IPS DF 4.7 (cell line): ENCODE measurements around the gene EPAS1.

Experiments
- DNase-seq: peaks from one replicate; pipeline ENCODE4 v3.0.0-alpha.2; 2013; ENCODE audit warnings: low spot score; ENCODE audit errors: extremely low read depth

Gene EPAS1

GRCh38 chr2:46319711-46320110 is 22.5 kb downstream of the EPAS1 start:
- no peak for DNase-seq

GRCh38 chr2:46320141-46320567 is 22.9 kb downstream of the EPAS1 start:
- no peak for DNase-seq

- DNase-seq, result no peak
Observed at GRCh38 chr2:46323730-46324129, 26.5 kb downstream of the EPAS1 start.

DNA sequence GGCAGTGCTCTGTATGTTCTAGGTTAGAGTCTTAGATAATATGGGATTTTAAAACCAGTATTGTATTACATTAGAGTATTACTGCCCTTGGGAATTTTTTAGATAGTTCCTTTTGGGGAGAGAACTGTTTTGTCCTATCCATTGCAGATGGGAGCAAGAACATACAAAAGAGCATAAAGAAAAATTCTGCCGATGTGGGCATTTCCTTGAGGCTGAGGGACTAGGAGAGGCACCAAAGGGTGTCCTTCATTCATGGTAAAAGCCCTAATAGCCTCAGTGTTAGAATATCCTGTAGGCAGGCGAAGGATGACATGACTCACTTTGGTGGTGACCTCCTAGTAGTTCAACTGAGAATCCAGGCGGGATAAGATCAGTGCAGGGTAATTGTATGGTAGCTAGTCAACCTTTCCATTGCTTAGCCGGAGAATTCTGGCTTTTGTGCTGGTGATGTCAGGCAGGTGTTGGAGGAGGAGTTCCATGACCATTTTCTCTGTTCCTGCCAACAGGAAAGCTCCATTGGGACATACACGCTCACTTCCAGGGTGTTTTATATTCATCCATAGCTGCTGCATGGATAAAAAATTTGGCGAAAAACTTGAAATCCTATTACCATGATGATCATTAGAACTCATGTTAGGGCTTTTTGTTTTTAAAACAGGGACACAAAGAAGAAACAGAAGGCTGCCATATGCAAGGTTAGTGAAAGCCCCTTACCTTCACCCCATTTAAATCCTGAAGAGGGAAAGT is 28.1 kb downstream of the EPAS1 start:
- no peak for DNase-seq

DNA sequence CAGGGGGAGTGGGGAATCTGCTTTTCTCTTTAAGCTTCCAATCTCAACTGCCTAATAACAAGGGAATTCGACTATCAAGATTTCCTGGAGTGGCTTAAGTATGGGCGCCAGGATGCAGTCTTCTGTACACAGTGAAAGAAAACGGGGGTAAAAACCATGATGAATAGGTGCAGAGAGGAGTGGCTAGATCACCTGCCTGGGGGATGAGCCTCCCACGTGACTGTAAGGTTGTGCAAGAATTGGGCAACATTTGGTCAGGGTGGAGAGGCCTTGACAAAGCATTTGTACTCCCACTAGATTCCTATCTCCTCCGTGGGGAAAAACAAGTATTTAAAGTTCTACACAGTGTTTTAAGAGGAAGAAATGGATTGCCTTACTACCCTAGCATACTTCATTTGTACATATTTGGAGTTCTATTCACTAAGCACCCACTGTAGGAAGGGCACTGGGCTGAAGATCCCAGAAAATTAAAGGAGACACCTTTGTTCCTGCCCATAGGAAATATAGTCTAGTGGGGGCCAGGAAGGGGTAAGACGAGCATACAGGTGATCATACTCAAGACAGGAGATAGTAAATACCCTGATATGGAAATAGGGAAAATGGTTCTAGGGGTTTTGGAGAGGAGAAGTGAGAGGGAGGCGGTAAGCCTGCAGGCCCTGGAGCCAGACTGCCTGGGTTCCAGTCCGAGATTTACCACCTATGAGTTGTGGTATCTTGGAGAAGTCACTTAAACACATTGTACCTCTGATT is 29.2 kb downstream of the EPAS1 start:
- DNase-seq, result no peak

DNA sequence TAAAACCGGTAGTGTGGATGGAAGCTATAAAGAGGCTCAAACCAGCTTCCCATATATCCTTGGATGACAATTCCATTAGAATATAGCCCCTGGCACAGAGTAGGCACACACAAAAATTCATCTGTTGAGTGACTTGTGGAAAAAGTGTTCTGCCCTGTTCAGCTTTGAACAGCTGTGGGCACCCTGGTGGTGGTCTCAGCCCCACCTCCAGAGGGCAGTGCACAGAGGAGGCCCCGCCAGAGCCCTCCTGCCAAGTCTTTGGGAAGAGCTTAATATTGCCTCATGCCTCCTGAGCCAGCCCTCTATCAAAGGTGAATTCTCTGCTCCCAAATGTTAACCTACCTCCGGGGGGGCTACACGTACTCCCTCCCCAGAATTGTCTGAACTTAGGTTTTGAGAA is 30.4 kb downstream of the EPAS1 start:
- no peak for DNase-seq

GRCh38 chr2:46328291-46328690 is 31.1 kb downstream of the EPAS1 start:
- no peak for DNase-seq

- no peak for DNase-seq
Observed at GRCh38 chr2:46328829-46329228, 31.6 kb downstream of the EPAS1 start.

GRCh38 chr2:46329340-46329739 is 32.1 kb downstream of the EPAS1 start:
- DNase-seq, result no peak

DNA sequence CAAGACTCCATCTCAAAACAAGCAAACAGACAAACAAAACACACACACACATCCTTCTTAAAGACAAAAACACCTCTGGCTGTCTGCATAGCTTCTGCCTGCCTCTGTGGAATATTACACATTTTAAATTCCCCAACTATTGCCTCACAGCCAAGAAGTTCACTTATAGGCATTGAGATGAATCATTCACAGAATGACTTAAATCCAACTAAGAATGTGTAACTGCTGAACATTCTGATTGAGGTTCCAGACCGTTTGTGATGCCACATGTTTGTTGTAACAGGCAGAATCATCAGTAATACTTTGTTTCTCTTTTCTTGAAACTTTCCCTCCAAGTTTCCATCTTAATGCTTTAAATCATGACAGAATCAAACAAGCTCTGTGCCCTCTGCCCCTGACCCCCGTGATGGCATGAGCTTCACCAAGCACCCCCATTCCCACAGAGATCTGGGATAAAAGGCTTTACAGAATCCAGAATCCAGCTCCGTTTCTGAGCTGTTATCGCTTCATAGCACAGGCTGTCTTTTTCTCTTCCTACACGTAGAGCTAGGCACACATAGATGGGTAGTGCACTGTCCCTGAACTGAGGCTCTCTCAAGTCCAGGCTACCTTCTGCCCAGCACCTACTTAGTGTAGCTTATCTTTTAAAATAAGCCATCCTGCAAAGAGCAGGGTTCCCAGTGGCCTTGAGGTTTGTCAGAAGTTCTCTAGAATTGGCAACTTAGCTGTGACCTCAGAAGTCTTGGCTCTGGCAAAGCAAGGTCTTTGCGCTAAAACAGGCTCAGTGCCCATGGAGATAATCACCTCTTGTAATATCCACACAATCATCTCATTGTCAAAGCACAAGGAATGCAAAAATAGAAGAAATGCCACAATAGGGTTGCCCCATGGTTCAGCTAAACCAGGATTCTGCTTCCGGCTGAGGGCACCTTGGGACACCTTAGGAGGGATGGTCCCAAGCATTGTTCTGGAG is 32.9 kb downstream of the EPAS1 start:
- no peak for DNase-seq

DNA sequence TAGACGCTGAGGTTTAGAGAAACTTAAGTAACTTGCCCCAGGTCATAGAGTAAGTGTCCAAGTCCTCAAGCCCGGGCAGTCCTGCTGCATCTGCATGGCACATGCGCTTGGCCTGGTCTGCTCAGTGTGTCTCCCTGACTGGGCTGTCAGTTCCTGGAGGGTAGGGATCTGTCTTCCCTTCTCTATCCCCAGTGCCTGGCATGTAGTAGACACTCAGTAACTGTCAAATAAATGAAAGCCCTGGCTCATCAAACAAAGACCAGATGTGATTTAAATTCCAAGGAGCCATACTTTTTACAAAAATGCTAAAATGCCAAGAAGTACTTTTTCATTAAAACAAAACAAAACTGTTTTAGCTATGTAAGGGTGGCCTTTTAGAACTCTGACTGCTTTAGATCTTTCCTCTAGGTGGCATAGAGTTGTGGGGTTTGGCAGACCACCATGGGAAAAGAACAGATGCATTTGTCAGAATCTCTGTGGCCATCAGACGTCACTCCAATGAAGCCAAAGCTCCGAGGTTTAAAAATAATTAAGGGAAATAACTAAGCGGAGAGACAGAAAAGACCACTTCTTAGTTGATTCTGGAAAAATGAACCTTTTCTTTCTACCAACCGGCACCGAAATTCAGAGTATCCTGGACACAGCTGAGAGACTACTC is 34.0 kb downstream of the EPAS1 start:
- no peak for DNase-seq

- DNase-seq, result no peak
Observed at GRCh38 chr2:46332686-46333281, 35.6 kb downstream of the EPAS1 start.

DNA sequence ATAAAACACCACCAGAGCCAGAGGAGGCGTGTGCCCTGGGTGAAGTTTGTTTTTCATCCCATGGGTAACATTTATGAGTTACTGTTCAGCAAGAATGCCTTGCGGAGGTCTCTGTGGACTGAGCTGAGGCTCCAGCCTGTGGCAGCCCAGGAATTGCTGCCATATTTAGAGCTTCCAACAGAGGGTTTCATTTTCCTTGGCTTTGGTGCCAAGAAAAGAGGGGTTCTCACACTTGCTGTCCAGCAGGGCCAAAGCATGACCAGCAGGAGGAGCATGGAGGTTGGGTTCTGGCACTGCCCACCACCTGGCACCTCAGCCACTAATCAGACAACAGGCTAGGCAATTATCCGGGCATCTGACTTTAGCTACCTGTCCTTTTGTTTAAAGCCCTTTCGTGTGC is 36.7 kb downstream of the EPAS1 start:
- no peak for DNase-seq

DNA sequence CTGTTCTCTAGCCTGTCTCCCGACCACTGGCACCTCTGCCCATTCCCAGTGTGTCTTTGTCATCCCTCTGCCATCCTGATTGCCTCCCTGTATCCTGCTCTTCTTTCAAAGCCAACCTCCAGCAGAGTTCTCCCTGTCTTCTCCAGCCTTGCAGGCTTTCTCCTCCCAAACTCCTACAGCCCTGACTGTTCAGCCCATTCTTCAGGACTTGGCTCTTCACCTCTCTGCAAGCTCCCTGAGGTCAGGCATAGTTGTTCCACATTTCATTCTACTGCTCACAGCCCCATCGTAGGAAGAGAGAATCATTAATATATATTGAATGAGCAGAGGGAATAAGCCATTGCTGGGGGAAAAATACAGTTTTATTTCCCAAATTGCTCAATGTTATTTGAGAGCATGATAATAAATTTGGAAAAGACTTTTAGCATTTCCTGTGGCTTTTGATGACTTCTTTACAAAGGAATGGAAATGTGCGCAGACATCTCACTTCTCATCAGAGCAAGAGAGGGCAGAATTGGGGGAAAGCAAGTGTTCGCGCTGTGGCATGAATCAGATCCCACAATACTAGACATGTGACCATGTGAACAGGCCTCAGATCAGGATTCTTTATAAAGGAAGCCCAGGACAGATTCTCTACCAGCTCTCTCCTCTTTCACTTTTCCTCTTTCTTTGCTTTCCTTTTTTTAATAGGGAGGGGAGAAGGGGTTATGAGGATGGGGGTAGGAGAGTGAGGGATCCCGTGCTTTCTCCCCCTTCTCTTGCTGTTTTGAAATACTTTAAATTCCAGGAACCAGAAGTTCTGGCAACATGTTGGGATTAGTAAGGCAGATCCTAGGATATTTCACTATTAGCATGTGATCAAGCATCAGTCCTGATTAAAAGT is 37.4 kb downstream of the EPAS1 start:
- DNase-seq, result no peak

DNA sequence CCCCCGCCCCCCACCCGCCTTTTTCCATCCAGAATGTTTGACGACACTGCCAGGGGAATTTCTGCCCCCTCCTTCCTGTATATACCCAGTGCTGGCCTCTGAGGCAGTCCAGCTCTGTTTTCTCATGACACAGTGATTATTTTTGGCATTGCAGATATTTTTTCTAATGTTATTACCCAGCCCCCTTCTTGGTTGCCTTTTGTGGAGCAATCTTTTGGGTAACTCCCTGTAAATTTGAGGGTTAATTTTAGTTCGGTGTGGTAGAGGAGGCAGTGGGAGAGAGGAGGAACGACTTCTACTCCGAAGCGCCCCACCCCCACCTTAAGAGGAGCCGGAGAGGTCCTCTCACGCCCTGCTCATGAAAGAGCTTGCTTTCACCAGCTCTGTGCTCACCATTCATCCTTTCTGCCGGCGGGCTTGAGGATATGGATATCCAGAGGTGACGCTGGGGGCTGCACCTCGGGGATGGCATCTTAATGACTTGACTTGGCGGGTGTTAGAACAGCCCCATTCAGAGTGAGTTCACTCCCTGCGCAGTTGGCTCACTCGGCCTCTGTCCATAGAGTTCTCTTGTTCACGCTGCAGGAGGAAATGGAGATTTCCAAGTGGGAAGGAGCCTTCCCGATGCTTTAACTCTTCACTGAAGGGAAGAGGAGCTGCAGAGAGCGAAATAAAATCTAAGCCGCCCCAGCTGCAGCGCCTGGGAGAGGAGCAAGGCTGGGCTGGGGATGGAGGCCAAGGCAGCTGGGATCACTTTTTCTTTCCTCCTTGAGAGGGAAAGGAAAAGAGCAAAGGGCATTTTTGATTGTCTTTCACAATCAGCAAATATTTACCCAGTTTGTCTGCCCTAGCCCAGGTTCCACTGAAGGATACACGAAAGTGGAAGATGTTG is 38.4 kb downstream of the EPAS1 start:
- no peak for DNase-seq

- no peak for DNase-seq
Observed at GRCh38 chr2:46336283-46336959, 39.2 kb downstream of the EPAS1 start.

DNA sequence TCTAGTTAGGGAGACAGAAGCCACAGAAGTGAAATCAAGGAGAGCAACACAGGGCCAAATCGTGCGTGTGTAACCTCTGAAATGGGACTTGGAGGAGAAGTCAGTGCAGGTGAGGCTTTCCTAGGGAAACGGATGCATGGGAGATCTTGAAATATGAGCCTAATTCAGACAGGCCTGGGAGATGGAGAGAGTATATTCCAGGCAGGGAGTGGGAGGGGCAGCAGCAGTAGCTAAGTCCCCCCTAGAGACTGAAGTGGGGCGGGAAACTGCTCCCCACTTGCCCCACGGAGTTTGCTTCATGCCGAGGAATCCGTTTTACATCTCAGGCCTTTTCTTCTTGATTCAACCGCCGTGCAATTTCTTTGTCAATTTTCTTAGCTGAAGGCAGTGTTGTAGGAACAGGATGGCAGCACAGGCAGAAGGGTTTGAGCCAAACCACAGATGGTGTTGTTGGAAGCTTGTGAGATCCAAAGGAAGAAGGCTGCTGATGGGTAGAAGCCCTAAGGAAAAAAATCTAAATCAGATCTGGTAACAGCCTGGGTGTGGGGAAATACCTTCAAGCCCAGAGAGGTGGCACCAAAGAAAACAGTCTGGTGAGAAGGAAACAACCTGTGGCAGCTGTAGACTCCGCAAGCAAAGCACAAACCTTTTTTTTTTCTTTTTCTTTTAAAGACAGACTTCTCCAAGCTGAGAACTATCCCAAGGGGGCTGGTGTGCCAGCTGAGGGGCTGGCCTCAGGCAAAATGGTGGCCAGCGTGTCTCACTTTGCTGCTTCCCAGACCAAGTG is 40.2 kb downstream of the EPAS1 start:
- DNase-seq, result no peak
